ENCODE measurements around the gene GGT7. TPM values are rescaled to one million over a fixed set of nuclear protein-coding genes. Genes with fewer than 3 reads are reported as not detected.
A peak's percentile ranks its signal among the peaks of the same experiment; 100 is the strongest.

GGT7 gene
- total and polyA plus RNA-seq, 9 of the 15 experiments (the other 6 are each of a cell fraction or from before 2014, with no cell fraction given) = 0.04 to 18.3 (median 5.9) TPM

DNA sequence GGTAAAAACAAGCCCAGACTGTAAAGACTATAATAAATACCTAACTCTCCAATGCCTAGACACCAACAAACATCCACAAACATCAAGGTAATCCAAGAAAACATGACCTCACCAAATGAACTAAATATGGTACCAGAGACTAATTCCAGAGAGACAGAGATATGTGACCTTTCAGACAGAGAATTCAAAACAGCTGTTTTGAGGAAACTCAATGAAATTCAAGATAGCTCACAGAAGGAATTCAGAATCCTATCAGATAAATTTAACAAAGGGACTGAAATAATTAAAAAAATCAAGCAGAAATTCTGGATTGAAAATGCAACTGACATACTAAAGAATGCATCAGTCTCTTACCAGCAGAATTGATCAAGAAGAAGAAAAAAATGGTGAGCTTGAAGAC, 73.8 kb downstream of the GGT7 start:
- TF ChIP-seq THRAP3 (IDR thresholded peaks at IDR 0.05; ENCODE audit: borderline replicate concordance) (no peak), DACH1 (IDR thresholded peaks at IDR 0.05; ENCODE audit: partially characterized antibody) (peak; percentile 57), ZNF197 (CRISPR knock-in tag; IDR thresholded peaks at IDR 0.05; ENCODE audit: low read depth) (no peak)
- no peak overlapping the region for H3K27ac ChIP-seq (ENCODE audit: extremely low read depth, low read depth, low read length)
- H3K9me1 ChIP-seq (ENCODE audit: control insufficient read depth, insufficient read depth, low read length) = no peaks in the 10 kb centered on the region
- H3K79me2 ChIP-seq (ENCODE audit: control insufficient read depth, insufficient read depth, low read length) = peaks cover 60% of the 10 kb centered on the region
- BruUV-seq (replicated peaks) = no TSS peak
- POLR2A ChIA-PET = no interaction called here
- no peaks in the 10 kb centered on the region for H3K27me3 ChIP-seq (ENCODE audit: control insufficient read depth in 2 of 2, insufficient read depth in 2 of 2, low read length in 2 of 2)
- H3K9me3 ChIP-seq (replicated peaks; ENCODE audit: control insufficient read depth, insufficient read depth, low read depth, low read length) = no peaks in the 10 kb centered on the region
- no peak overlapping the region for H2AFZ ChIP-seq (ENCODE audit: low read depth, low read length)
- no peaks in the 10 kb centered on the region for H4K20me1 ChIP-seq (replicated peaks; ENCODE audit: control insufficient read depth, insufficient read depth, low read length)
- ATAC-seq = no peak
- no peak for DNase-seq (ENCODE audit: extremely low read depth in 1 of 4, low spot score in 3 of 4)
- no peak overlapping the region for H3K9ac ChIP-seq (ENCODE audit: insufficient read depth in 1 of 2, low read depth in 2 of 2, low read length in 2 of 2)
- intact Hi-C loops (cut with micrococcal nuclease) = no loop called here
- H3K4me3 ChIP-seq = no peak overlapping the region
- no peaks in the 10 kb centered on the region for H3K36me3 ChIP-seq (ENCODE audit: control insufficient read depth, insufficient read depth, low read length)
- no peak for FAIRE-seq
- in situ Hi-C loops (cut with MboI) = no loop called here
- H3K4me2 ChIP-seq (ENCODE audit: insufficient read depth, low read length) = no peak overlapping the region
- CTCF ChIA-PET (ENCODE audit: low intra/inter-chr PET ratio) = no interaction called here
- H3K4me1 ChIP-seq (replicated peaks in 1 of 2; ENCODE audit: control insufficient read depth in 2 of 2, insufficient read depth in 2 of 2, low read length in 2 of 2) = peaks cover 14 to 16% of the 10 kb centered on the region in 2 experiments; a peak in 3 of 5 replicates

DNA sequence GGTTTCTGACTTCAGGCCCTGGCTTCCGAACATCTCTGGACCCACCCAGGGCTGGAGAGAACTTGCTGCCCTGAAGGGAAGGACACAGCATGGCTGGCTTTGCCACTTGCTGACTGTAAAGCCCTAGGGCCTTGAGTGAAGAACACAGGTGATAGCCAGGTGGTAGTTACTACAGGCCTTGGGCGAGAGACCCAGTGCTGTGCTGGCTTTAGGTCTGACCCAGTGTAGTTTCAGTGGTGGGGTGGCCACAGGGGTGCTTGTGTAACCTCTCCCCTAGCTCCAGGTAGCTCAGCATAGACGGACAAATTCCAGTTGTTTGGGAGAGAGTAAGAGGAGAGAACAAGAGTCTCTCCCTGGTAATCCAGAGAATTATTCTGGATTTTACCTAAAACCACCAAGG, 74.3 kb downstream of the GGT7 start:
- WGBS (ENCODE audit: insufficient coverage, low coverage, missing lambda C conversion rate) = 73% methylated on average over 3 of the region's 3 CpGs
- peaks cover 14 to 16% of the 10 kb centered on the region in 2 experiments; a peak in 3 of 5 replicates for H3K4me1 ChIP-seq (replicated peaks in 1 of 2; ENCODE audit: control insufficient read depth in 2 of 2, insufficient read depth in 2 of 2, low read length in 2 of 2)
- H2AFZ ChIP-seq (ENCODE audit: low read depth, low read length) = no peak overlapping the region
- BruUV-seq (replicated peaks) = no TSS peak
- no peaks in the 10 kb centered on the region for H3K9me3 ChIP-seq (replicated peaks; ENCODE audit: control insufficient read depth, insufficient read depth, low read depth, low read length)
- POLR2A ChIA-PET = no interaction called here
- FAIRE-seq (no peak), ATAC-seq (peak; percentile 17; the same call in 2 of the 3 replicates), DNase-seq (ENCODE audit: extremely low read depth in 1 of 4, low spot score in 3 of 4) (no peak)
- H3K27ac ChIP-seq (ENCODE audit: extremely low read depth, low read depth, low read length) = no peak overlapping the region; the same call in 2 of the 3 replicates
- H3K36me3 ChIP-seq (ENCODE audit: control insufficient read depth, insufficient read depth, low read length) = no peaks in the 10 kb centered on the region
- peaks cover 64% of the 10 kb centered on the region for H3K79me2 ChIP-seq (ENCODE audit: control insufficient read depth, insufficient read depth, low read length)
- no peak overlapping the region for H3K4me3 ChIP-seq
- peak overlapping the region in 1 of 2 experiments; percentile 66; a peak in 1 of 4 replicates for H3K9ac ChIP-seq (ENCODE audit: insufficient read depth in 1 of 2, low read depth in 2 of 2, low read length in 2 of 2)
- H3K4me2 ChIP-seq (ENCODE audit: insufficient read depth, low read length) = no peak overlapping the region; the same call in 1 of the 2 replicates
- H3K27me3 ChIP-seq (ENCODE audit: control insufficient read depth in 2 of 2, insufficient read depth in 2 of 2, low read length in 2 of 2) = no peaks in the 10 kb centered on the region
- CTCF ChIA-PET (ENCODE audit: low intra/inter-chr PET ratio) = no interaction called here
- no peaks in the 10 kb centered on the region for H3K9me1 ChIP-seq (ENCODE audit: control insufficient read depth, insufficient read depth, low read length)
- in situ Hi-C loops (cut with MboI) = no loop called here
- no peaks in the 10 kb centered on the region for H4K20me1 ChIP-seq (replicated peaks; ENCODE audit: control insufficient read depth, insufficient read depth, low read length)
- intact Hi-C loops (cut with micrococcal nuclease) = no loop called here
- TF ChIP-seq HNRNPK (IDR thresholded peaks at IDR 0.05; ENCODE audit: low read depth, low read length, poor library complexity, severe bottlenecking) (no peak), NEUROD1 (IDR thresholded peaks at IDR 0.05; ENCODE audit: borderline replicate concordance, low read depth, low read length, partially characterized antibody) (no peak), ZC3H11A (IDR thresholded peaks at IDR 0.05; ENCODE audit: low read depth, low read length) (no peak), NBN (IDR thresholded peaks at IDR 0.05; ENCODE audit: low read depth) (no peak), FOXJ3 (CRISPR knock-in tag; IDR thresholded peaks at IDR 0.05) (no peak), ZNF174 (CRISPR knock-in tag; IDR thresholded peaks at IDR 0.05) (no peak), ZNF146 (CRISPR knock-in tag; IDR thresholded peaks at IDR 0.05; ENCODE audit: unreplicated experiment) (no peak), CBFB (CRISPR knock-in tag; IDR thresholded peaks at IDR 0.05) (no peak), MAFK (IDR thresholded peaks at IDR 0.05; ENCODE audit: low read length) (no peak), SNRNP70 (optimal IDR thresholded peaks at IDR 0.05; ENCODE audit: low read depth, low read length) (no peak), ATF4 (CRISPR knock-in tag; IDR thresholded peaks at IDR 0.05) (no peak)
- TF ChIP-seq, protein P1, sequence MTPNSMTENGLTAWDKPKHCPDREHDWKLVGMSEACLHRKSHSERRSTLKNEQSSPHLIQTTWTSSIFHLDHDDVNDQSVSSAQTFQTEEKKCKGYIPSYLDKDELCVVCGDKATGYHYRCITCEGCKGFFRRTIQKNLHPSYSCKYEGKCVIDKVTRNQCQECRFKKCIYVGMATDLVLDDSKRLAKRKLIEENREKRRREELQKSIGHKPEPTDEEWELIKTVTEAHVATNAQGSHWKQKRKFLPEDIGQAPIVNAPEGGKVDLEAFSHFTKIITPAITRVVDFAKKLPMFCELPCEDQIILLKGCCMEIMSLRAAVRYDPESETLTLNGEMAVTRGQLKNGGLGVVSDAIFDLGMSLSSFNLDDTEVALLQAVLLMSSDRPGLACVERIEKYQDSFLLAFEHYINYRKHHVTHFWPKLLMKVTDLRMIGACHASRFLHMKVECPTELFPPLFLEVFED (CRISPR knock-in tag; conservative IDR thresholded peaks at IDR 0.05) = no peak
- TF ChIP-seq, protein P2, sequence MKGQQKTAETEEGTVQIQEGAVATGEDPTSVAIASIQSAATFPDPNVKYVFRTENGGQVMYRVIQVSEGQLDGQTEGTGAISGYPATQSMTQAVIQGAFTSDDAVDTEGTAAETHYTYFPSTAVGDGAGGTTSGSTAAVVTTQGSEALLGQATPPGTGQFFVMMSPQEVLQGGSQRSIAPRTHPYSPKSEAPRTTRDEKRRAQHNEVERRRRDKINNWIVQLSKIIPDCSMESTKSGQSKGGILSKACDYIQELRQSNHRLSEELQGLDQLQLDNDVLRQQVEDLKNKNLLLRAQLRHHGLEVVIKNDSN (CRISPR knock-in tag; IDR thresholded peaks at IDR 0.05) = no peak
